T-helper 1 cell treated with Interleukin-12 subunit alpha and Interleukin-12 subunit beta and Interleukin-4 antibody, amounts not matched to agents 30 μg/mL and 1 μg/mL, for 36 hours (primary cell): ENCODE measurements around the gene PTPRN2.
A peak's percentile ranks its signal among the peaks of the same experiment; 100 is the strongest.
"Not testable (repeated sequence)": the region's sequence is repeated elsewhere in the genome, so short reads cannot be mapped to it uniquely, and the experiment has no call there.

Experiments
- H3K27ac Mint-ChIP-seq: one replicate; pipeline ENCODE4 v1.8.0; 2021; ENCODE audit warnings: mild to moderate bottlenecking, mixed read lengths
- H3K27me3 Mint-ChIP-seq: one replicate; pipeline ENCODE4 v1.8.0; 2021; ENCODE audit warnings: low read depth, mixed read lengths
- H3K36me3 Mint-ChIP-seq: one replicate; pipeline ENCODE4 v1.8.0; 2021; ENCODE audit warnings: low read depth, mixed read lengths
- H3K4me1 Mint-ChIP-seq: one replicate; pipeline ENCODE4 v1.8.0; 2021; ENCODE audit warnings: low read depth, mixed read lengths
- H3K4me3 Mint-ChIP-seq: one replicate; pipeline ENCODE4 v1.8.0; 2021; ENCODE audit warnings: mild to moderate bottlenecking, moderate library complexity, mixed read lengths
- H3K9me3 Mint-ChIP-seq: one replicate; pipeline ENCODE4 v1.8.0; 2021; ENCODE audit warnings: mixed read lengths

PTPRN2 gene

DNA sequence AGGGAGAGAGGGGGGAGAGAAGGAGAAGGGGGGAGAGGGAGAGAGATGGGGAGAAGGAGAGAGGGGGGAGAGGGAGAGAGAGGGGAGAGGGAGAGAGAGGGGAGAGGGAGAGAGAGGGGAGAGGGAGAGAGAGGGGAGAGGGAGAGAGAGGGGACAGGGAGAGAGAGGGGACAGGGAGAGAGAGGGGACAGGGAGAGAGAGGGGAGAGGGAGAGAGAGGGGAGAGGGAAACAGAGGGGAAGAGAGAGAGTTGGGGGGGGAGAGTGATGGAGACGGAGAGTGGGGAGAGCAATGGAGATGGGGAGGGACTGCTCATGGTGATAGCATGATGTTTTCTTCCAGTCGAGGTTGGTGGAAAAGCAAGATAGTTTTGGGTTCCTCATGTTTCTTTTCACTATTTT is 1078.4 kb downstream of the PTPRN2 start:
- peaks cover 16% of the 10 kb centered on the region for H3K36me3 Mint-ChIP-seq
- no peak overlapping the region for H3K27ac Mint-ChIP-seq
- no peaks in the 10 kb centered on the region for H3K4me1 Mint-ChIP-seq
- no peak overlapping the region for H3K4me3 Mint-ChIP-seq
- H3K27me3 Mint-ChIP-seq, result peaks cover 51% of the 10 kb centered on the region
- H3K9me3 Mint-ChIP-seq, result peaks cover 24% of the 10 kb centered on the region

DNA sequence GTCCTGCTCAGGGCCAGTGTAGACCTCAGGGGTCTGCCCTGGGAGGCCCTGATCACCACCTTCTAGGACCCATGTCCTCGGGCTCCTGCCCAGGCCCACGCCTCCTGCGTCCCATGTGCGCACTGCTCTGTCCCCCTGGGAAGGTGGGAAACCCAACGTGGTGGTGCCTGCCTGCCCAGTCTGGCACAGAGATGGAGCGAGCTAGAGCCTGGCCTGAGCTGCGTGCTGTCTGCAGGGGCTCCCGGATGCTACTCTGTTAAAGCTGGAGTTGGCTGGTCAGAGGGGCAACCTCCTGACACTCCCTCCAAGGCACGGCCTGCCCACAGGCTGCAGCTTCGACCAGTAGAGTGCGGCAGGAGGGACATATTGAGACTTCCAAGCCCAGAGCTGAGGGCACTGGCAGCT is 1079.1 kb downstream of the PTPRN2 start:
- Mint-ChIP-seq H3K36me3 (peaks cover 16% of the 10 kb centered on the region), H3K9me3 (peaks cover 24% of the 10 kb centered on the region), H3K4me1 (peaks cover 4% of the 10 kb centered on the region), H3K4me3 (no peak overlapping the region), H3K27me3 (peaks cover 51% of the 10 kb centered on the region), H3K27ac (no peak overlapping the region)

DNA sequence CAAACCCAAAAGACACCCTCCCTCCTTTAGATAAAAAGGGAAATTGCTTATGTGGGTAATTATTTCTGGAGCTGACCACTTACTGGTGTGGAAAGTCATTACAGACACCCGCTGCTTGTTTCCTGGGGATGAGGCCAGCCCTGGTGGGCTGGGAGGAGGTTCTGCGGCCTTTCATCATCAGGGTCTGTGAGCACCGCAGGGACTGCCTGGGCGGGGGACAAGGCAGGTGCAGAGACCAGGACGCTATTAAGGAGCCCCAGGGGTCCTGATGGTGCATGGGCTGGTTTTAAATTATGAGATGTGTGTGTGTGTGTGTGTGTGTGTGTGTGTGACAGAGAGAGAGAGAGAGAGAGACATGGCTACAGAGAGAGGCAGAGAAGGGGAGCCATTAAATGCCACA is 1079.6 kb downstream of the PTPRN2 start:
- H3K4me3 Mint-ChIP-seq, result no peak overlapping the region
- peaks cover 9% of the 10 kb centered on the region for H3K4me1 Mint-ChIP-seq
- H3K27me3 Mint-ChIP-seq, result peaks cover 51% of the 10 kb centered on the region
- peaks cover 24% of the 10 kb centered on the region for H3K9me3 Mint-ChIP-seq
- H3K36me3 Mint-ChIP-seq, result peaks cover 16% of the 10 kb centered on the region
- H3K27ac Mint-ChIP-seq, result no peak overlapping the region

DNA sequence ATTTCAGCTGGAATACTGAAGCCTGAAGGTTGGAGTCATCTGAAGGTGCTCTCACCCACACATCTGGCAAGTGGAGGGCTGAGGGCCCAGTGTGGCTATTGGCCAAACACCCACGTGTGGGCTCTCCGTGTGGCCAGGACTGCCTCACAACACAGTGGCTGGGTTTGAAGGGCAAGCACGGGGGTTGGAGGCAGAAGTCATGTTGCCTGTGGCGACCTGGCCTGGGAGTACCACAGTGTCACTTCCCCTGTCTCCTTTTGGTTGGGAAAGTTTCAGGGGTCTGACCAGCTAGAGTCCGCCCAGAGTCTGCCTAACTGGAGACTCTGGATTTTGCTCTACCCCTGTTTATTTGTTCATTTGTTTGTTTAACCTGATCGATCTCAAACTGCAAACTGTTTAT is 1081.4 kb downstream of the PTPRN2 start:
- Mint-ChIP-seq H3K9me3 (peaks cover 24% of the 10 kb centered on the region), H3K27me3 (peaks cover 43% of the 10 kb centered on the region), H3K36me3 (peaks cover 16% of the 10 kb centered on the region), H3K4me1 (peaks cover 21% of the 10 kb centered on the region), H3K4me3 (no peak overlapping the region), H3K27ac (no peak overlapping the region)

DNA sequence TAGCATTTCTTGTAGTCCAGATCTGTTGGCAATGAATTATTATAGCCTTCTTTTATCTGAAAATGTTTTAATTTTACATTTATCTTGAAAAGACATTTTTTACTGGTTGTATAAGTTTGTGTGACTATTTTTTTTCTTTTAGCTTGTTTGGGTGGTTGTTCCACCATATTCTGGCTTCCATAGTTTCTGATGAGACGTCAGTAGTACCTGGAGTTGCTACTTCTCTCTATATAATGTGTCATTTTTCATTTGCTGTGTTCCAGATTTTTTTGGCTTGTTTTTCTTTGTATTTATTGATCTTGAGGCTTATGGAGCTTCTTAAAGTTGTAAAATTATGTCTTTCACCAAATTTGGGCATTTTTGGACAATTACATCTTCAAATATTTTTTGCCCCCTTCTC is 1082.0 kb downstream of the PTPRN2 start:
- peaks cover 24% of the 10 kb centered on the region for H3K9me3 Mint-ChIP-seq
- peaks cover 16% of the 10 kb centered on the region for H3K36me3 Mint-ChIP-seq
- H3K4me3 Mint-ChIP-seq, result no peak overlapping the region
- H3K4me1 Mint-ChIP-seq, result peaks cover 21% of the 10 kb centered on the region
- peaks cover 37% of the 10 kb centered on the region for H3K27me3 Mint-ChIP-seq
- no peak overlapping the region for H3K27ac Mint-ChIP-seq

DNA sequence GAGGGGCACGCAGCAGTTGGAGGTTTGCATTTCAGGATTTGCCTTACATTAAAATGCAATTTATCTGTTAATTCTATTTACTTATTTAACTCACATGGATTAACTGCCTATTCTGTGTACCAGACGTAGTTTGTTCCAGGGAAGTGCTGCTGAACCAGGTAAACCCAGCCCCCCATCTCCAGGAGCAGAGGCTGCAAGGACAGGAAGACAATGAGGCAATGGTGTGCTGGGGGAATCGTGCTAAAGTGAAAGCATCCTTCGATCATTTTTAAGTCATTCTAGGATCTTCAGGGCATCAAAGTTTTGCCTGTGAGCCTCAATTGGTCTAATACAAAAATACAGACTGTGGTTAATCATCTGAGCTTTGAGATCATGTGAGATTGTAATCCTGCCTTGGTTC is 1084.4 kb downstream of the PTPRN2 start:
- H3K4me3 Mint-ChIP-seq, result peak overlapping the region; percentile 78
- peaks cover 23% of the 10 kb centered on the region for H3K4me1 Mint-ChIP-seq
- H3K36me3 Mint-ChIP-seq, result peaks cover 13% of the 10 kb centered on the region
- H3K9me3 Mint-ChIP-seq, result peaks cover 24% of the 10 kb centered on the region
- H3K27ac Mint-ChIP-seq, result peak overlapping the region; percentile 89
- peaks cover 19% of the 10 kb centered on the region for H3K27me3 Mint-ChIP-seq

DNA sequence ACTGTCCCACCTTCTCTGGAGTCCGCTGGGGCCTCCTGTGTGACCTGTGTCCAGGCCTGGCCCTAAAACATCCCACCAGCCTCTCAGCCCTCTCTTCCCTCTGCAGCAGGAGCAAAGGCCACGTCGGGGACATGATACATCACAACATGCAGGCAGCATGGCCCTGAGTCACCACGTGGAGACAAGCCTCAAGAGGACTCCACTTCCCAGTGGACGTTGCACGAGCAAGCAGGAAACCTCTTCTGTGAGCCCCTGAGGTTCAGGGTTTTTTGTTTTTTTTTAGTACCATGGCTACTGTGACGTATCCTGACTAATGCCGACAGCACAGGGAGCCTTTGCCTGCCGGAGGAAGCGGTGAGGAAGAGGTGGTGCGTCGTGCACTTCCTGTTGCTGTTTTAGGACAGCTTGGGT is 1084.9 kb downstream of the PTPRN2 start:
- H3K36me3 Mint-ChIP-seq, result peaks cover 11% of the 10 kb centered on the region
- H3K9me3 Mint-ChIP-seq, result peaks cover 24% of the 10 kb centered on the region
- H3K4me1 Mint-ChIP-seq, result peaks cover 23% of the 10 kb centered on the region
- peak overlapping the region; percentile 78 for H3K4me3 Mint-ChIP-seq
- peak overlapping the region; percentile 89 for H3K27ac Mint-ChIP-seq
- H3K27me3 Mint-ChIP-seq, result peaks cover 14% of the 10 kb centered on the region

DNA sequence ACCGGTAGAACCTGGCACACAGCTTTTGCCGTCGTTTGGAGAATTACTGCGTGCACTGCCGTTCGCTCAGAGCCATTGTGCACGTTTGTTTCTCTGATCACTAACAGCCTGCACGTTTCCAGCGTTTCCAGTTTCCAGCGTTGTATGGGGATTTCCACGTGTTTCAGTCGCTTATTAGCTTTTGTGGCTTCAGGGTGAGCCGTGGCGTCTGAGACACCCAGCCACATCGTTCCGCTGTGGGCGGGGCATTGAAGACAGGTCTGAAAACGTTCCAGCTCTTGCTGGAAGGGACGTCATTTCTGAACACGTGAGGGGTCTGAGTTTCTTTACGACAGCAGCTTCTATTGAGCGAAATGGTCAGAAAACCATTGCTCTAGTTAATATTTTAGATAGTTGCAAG is 1086.0 kb downstream of the PTPRN2 start:
- peaks cover 23% of the 10 kb centered on the region for H3K4me1 Mint-ChIP-seq
- H3K4me3 Mint-ChIP-seq, result no peak overlapping the region
- H3K27me3 Mint-ChIP-seq, result peaks cover 3% of the 10 kb centered on the region
- peaks cover 18% of the 10 kb centered on the region for H3K9me3 Mint-ChIP-seq
- H3K27ac Mint-ChIP-seq, result no peak overlapping the region
- peaks cover 7% of the 10 kb centered on the region for H3K36me3 Mint-ChIP-seq

DNA sequence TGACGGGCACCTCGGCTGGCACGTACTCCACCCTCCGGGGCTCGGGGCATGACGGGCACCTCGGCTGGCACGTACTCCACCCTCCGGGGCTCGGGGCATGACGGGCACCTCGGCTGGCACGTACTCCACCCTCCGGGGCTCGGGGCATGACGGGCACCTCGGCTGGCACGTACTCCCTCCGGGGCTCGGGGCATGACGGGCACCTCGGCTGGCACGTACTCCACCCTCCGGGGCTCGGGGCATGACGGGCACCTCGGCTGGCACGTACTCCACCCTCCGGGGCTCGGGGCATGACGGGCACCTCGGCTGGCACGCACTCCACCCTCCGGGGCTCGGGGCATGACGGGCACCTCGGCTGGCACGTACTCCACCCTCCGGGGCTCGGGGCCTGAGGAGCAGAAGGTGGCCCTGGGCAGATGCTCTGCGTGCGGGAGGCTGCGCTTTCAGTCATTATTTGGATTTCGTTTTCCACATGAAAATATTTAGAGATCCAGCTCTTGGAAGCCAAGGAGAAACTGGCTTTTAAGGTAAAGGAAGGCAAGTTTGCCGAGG is 1086.6 kb downstream of the PTPRN2 start:
- not testable (repeated sequence) for H3K27me3 Mint-ChIP-seq, H3K27ac Mint-ChIP-seq, H3K36me3 Mint-ChIP-seq, H3K4me3 Mint-ChIP-seq
- Mint-ChIP-seq H3K4me1 (peaks cover 28% of the 10 kb centered on the region), H3K9me3 (peaks cover 13% of the 10 kb centered on the region)

DNA sequence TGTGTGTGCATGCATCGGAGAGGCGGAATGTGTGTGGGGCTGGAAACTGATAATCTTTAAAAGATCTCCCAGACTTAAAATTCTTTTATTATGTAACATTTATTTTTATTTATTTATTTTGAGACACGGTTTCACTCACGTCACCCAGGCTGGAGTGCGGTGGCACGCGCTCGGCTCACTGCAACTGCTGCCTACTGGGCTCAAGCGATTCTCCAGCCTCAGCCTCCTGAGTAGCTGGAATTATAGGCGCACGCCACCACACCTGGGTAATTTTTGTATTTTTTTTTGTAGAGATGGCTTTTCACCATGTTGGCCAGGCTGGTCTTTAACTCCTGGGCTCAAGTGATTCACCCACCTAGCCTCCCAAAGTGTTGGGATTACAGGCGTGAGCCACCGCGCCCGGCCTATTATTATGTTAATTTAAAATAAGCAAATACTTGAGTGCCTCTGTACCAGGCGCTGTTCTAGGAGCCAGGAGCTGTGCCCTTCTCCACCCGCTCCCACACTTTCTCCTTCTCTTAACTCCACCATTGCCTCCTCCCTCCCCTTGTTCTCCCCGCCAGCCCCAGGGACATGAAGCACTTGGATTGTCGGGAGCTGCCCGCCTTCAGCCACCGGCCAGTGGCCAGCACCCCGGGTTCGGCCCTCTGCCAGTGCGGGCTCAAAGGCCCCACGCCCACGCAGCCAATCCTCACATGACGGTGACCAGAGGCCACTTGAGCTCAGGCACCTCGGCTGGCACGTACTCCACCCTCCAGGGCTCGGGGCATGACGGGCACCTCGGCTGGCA is 1087.3 kb downstream of the PTPRN2 start:
- Mint-ChIP-seq H3K36me3 (no peaks in the 10 kb centered on the region), H3K27me3 (no peaks in the 10 kb centered on the region), H3K9me3 (peaks cover 6% of the 10 kb centered on the region), H3K27ac (no peak overlapping the region), H3K4me1 (peaks cover 31% of the 10 kb centered on the region), H3K4me3 (no peak overlapping the region)

DNA sequence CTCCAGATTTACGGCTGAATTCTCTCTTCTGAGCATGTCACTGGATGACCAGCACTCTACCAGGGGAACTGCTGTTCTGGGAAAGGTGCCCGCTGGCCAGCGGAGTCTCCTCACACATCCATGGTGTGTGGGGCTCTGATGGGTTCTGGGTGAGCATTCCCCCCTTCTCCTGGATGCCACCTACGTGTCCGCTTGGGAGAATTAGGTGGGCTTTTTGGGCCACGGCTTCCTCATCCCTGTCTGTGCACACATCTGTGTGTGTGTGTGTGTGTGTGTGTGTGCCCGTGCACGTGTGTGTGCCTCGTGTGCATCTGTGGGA is 1087.8 kb downstream of the PTPRN2 start:
- Mint-ChIP-seq H3K27ac (no peak overlapping the region), H3K9me3 (peaks cover under 1% of the 10 kb centered on the region), H3K27me3 (no peaks in the 10 kb centered on the region), H3K4me1 (peaks cover 37% of the 10 kb centered on the region), H3K36me3 (no peaks in the 10 kb centered on the region), H3K4me3 (no peak overlapping the region)

DNA sequence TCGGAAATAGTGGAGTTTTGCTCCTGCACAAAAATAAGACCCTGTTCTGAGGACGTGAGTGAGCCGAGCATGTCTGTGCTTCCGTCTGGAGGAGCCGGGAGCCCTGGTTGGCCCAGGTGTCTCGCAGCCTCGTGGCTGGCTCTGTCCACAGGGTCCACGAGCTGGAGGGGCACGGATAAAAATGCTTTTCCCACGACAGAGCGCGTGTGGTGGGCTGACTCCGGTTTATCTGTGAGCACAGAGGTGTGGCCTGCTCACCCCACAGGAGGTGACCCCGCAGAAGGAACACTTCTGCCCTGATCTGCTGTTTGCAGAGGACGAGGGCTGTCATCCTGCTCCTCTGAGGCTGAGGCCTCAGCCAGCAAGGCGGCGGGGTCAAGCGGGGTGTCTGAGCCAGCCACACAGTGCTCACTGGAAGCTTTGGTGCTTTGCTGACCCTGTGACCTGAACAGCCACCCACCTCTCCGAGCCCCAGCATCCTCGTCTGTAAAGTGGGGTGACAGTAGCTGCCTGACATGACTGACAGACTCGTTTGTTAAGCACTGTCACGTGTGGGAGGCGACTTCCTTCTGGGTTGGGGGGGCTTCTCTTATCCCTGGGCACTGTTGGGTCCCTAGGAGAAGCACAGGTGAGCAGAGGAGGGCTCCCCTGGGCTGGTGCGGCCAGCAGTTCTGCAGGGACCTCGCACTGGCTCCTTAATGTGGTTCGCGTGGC is 1088.3 kb downstream of the PTPRN2 start:
- no peaks in the 10 kb centered on the region for H3K9me3 Mint-ChIP-seq
- no peaks in the 10 kb centered on the region for H3K36me3 Mint-ChIP-seq
- no peak overlapping the region for H3K4me3 Mint-ChIP-seq
- H3K4me1 Mint-ChIP-seq, result peaks cover 38% of the 10 kb centered on the region
- H3K27me3 Mint-ChIP-seq, result peaks cover under 1% of the 10 kb centered on the region
- no peak overlapping the region for H3K27ac Mint-ChIP-seq

DNA sequence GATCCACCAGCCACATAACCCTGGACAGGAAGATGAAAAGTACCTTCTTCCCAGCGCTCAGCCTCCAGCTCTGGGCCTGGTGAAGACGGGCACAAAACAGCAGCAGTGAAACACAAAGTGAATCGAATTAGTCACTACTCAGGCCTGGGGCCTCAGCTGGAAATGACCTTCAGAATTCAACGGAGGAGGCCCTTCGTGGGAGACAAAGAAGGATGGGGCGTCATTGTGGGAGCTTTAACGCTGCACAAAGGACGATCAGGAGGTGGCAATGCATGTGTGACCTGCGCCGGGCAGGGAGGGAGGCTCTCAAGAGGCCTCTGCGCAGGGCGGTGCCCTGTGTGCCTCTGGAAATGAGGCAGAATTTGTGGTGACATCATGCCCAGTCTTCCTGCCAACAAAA is 1089.0 kb downstream of the PTPRN2 start:
- Mint-ChIP-seq H3K9me3 (no peaks in the 10 kb centered on the region), H3K4me1 (peaks cover 42% of the 10 kb centered on the region), H3K27me3 (peaks cover 7% of the 10 kb centered on the region), H3K27ac (no peak overlapping the region), H3K4me3 (no peak overlapping the region), H3K36me3 (peaks cover 4% of the 10 kb centered on the region)

DNA sequence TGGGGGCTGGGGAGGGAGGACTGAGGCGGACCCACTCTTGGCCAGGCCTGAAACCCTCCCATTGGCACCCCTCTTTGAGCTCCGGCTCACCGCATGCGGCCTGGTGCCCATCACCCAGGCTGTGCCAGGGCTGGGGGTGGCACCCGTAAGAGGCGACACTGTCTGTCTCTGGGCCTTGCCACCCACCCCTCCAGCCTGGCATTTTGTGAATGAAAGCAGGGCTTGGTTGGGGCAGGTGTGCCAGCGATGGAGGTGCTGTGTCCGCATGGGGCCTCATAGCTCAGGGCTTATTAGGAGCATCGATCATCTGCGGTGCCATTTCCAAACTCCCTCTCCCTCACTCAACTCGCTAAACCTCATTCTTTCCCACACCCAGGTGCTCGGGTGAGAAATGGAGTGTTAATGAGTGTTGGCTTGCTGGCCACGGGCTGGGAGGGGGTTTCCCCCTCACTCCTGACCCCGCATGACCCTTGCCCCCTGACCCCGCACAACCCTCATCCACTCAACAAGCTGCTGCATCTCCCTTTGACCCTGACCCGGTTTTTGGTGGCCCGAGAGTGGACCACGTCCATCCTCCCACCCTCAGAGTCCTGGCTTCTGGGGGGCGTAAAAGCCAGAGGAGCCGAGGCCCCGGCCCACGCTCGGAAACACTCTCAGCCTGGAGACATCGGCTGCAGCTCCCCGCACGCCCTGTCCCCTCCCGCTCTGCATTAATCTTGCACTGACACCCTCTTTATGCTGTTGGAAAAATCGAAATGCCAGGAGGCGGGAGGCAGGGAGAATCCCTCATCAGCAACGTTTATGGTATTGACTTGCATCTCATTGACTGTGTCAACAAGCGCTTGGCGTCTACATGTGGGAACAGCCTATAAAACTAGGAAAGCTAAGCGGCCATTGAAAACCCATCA is 1089.6 kb downstream of the PTPRN2 start:
- H3K4me1 Mint-ChIP-seq, result peaks cover 39% of the 10 kb centered on the region
- peaks cover 4% of the 10 kb centered on the region for H3K36me3 Mint-ChIP-seq
- peaks cover 13% of the 10 kb centered on the region for H3K27me3 Mint-ChIP-seq
- H3K4me3 Mint-ChIP-seq, result no peak overlapping the region
- H3K9me3 Mint-ChIP-seq, result peaks cover under 1% of the 10 kb centered on the region
- H3K27ac Mint-ChIP-seq, result no peak overlapping the region
